MM.1S (cell line): ENCODE results near the gene DEDD2.

Experiments
- DNase-seq: peaks from one replicate; pipeline ENCODE4 v3.0.0-alpha.2; 2015
- H2AFZ ChIP-seq: fragments of 300-600 bp; sonication (generic); 2 replicates; pipeline ENCODE4 v1.6.0; 2016; ENCODE audit warnings: antibody characterized with exemption, low read length
- H3F3A ChIP-seq: fragments of 300-600 bp; sonication (generic); 2 replicates; pipeline ENCODE4 v1.6.1; 2016; ENCODE audit warnings: mild to moderate bottlenecking, antibody characterized with exemption, low read length, moderate library complexity, mixed read lengths; ENCODE audit not compliant: insufficient read depth
- H3K27ac ChIP-seq: fragments of 300-600 bp; sonication (generic); 2 replicates; pipeline ENCODE4 v1.5.1; 2016; ENCODE audit warnings: mild to moderate bottlenecking, low read length
- H3K27me3 ChIP-seq: fragments of 300-600 bp; sonication (generic); replicated peaks from 2 replicates; pipeline ENCODE4 v1.6.0; 2016; ENCODE audit warnings: low read length; ENCODE audit not compliant: insufficient read depth
- H3K36me3 ChIP-seq: fragments of 300-600 bp; sonication (generic); replicated peaks from 2 replicates; pipeline ENCODE4 v1.6.1; 2016; ENCODE audit warnings: mild to moderate bottlenecking, low read length, mixed read lengths; ENCODE audit not compliant: insufficient read depth
- H3K4me1 ChIP-seq: fragments of 300-600 bp; sonication (generic); 2 replicates; pipeline ENCODE4 v1.6.1; 2016; ENCODE audit warnings: low read length, mixed read lengths
- H3K4me2 ChIP-seq: fragments of 300-600 bp; sonication (generic); 2 replicates; pipeline ENCODE4 v1.6.0; 2016; ENCODE audit warnings: low read depth, low read length
- H3K4me3 ChIP-seq: fragments of 300-600 bp; sonication (generic); 2 replicates; pipeline ENCODE4 v1.5.1; 2016; ENCODE audit warnings: low read length, mixed read lengths
- H3K79me2 ChIP-seq: fragments of 300-600 bp; sonication (generic); 2 replicates; pipeline ENCODE4 v1.6.1; 2016; ENCODE audit warnings: mixed run types, low read length, mixed read lengths
- H3K9ac ChIP-seq: fragments of 300-600 bp; sonication (generic); 2 replicates; pipeline ENCODE4 v1.6.1; 2016; ENCODE audit warnings: low read length, mixed read lengths
- H3K9me2 ChIP-seq: fragments of 300-600 bp; sonication (generic); replicated peaks from 2 replicates; pipeline ENCODE4 v1.6.1; 2016; ENCODE audit warnings: mild to moderate bottlenecking, low read length, mixed read lengths; ENCODE audit not compliant: insufficient read depth
- H3K9me3 ChIP-seq: fragments of 300-600 bp; sonication (generic); replicated peaks from 2 replicates; pipeline ENCODE4 v1.6.1; 2016; ENCODE audit warnings: mild to moderate bottlenecking, low read length, mixed read lengths; ENCODE audit not compliant: insufficient read depth
- H4K20me1 ChIP-seq: fragments of 300-600 bp; sonication (generic); 2 replicates; pipeline ENCODE4 v1.6.1; 2016; ENCODE audit warnings: mild to moderate bottlenecking, low read length, moderate library complexity, mixed read lengths; ENCODE audit not compliant: insufficient read depth
- CTCF ChIP-seq: fragments of 300-600 bp; sonication (generic); IDR thresholded peaks from 2 replicates; pipeline ENCODE4 v1.5.1; 2016; ENCODE audit warnings: antibody characterized with exemption, low read length, mixed read lengths
- EZH2 ChIP-seq: fragments of 300-600 bp; sonication (generic); optimal IDR thresholded peaks from 2 replicates; pipeline ENCODE3; 2017; ENCODE audit warnings: low read depth, mild to moderate bottlenecking, antibody characterized with exemption, low read length, mixed read lengths
- EZH2phosphoT487 ChIP-seq: fragments of 300-600 bp; sonication (generic); IDR thresholded peaks from 2 replicates; pipeline ENCODE4 v1.6.1; 2018; ENCODE audit warnings: antibody characterized with exemption, low read length

Gene DEDD2

GRCh38 chr19:42169486-42170413 is 47.7 kb downstream of the DEDD2 start:
- Histone ChIP-seq H3K27me3 (peaks cover 1% of the 10 kb centered on the region; the same call in 1 of the 2 replicates), H2AFZ (no peak overlapping the region), H3K79me2 (no peaks in the 10 kb centered on the region), H3K4me3 (no peak overlapping the region), H3F3A (no peaks in the 10 kb centered on the region), H4K20me1 (no peaks in the 10 kb centered on the region), H3K9me3 (no peaks in the 10 kb centered on the region), H3K9ac (no peak overlapping the region), H3K9me2 (no peaks in the 10 kb centered on the region), H3K36me3 (no peaks in the 10 kb centered on the region), H3K4me2 (no peak overlapping the region), H3K27ac (no peak overlapping the region), H3K4me1 (no peaks in the 10 kb centered on the region)
- no peak for DNase-seq
- TF ChIP-seq CTCF (no peak), EZH2phosphoT487 (no peak), EZH2 (no peak)

GRCh38 chr19:42168206-42168605 is 49.3 kb downstream of the DEDD2 start:
- no peak for DNase-seq
- no peak overlapping the region for H2AFZ ChIP-seq
- H3K9me3 ChIP-seq: no peaks in the 10 kb centered on the region
- no peaks in the 10 kb centered on the region for H4K20me1 ChIP-seq
- no peaks in the 10 kb centered on the region for H3K36me3 ChIP-seq
- H3K4me1 ChIP-seq: no peaks in the 10 kb centered on the region
- no peaks in the 10 kb centered on the region for H3F3A ChIP-seq
- TF ChIP-seq EZH2phosphoT487 (no peak), EZH2 (no peak), CTCF (no peak)
- H3K79me2 ChIP-seq: no peaks in the 10 kb centered on the region
- no peak overlapping the region for H3K9ac ChIP-seq
- no peaks in the 10 kb centered on the region for H3K27me3 ChIP-seq
- H3K9me2 ChIP-seq: no peaks in the 10 kb centered on the region
- H3K27ac ChIP-seq: no peak overlapping the region
- H3K4me3 ChIP-seq: no peak overlapping the region
- H3K4me2 ChIP-seq: no peak overlapping the region

- Histone ChIP-seq H3K9ac (no peak overlapping the region), H3K4me3 (no peak overlapping the region), H3F3A (no peaks in the 10 kb centered on the region), H3K9me3 (no peaks in the 10 kb centered on the region), H3K36me3 (no peaks in the 10 kb centered on the region), H3K27ac (no peak overlapping the region), H3K4me1 (no peaks in the 10 kb centered on the region), H2AFZ (no peak overlapping the region), H3K27me3 (no peaks in the 10 kb centered on the region), H4K20me1 (no peaks in the 10 kb centered on the region), H3K9me2 (no peaks in the 10 kb centered on the region), H3K4me2 (no peak overlapping the region), H3K79me2 (no peaks in the 10 kb centered on the region)
- TF ChIP-seq EZH2phosphoT487: no peak
- no peak for TF ChIP-seq EZH2
- no peak for TF ChIP-seq CTCF
- DNase-seq: no peak
Measured at GRCh38 chr19:42166316-42166715, 51.2 kb downstream of the DEDD2 start.
